ENCODE data around the gene SNX9.

The SNX9 gene

GRCh38 chr6:157951828-157952227 is 128.8 kb downstream of the SNX9 start:
- Histone ChIP-seq H3K79me2 (ENCODE audit: low read length) (no peaks in the 10 kb centered on the region), H2AFZ (ENCODE audit: low read depth, low read length) (no peak overlapping the region), H3K36me3 (replicated peaks; ENCODE audit: low read depth, low read length) (no peaks in the 10 kb centered on the region), H3K27ac (ENCODE audit: low read length) (no peak overlapping the region), H3K27me3 (ENCODE audit: low read depth, low read length) (peaks cover 5% of the 10 kb centered on the region; the same call in 1 of the 2 replicates), H3K4me1 (ENCODE audit: low read length) (peaks cover 12% of the 10 kb centered on the region), H3K9me3 (ENCODE audit: insufficient read depth, low read length) (no peaks in the 10 kb centered on the region), H4K20me1 (ENCODE audit: insufficient read depth, low read length) (no peaks in the 10 kb centered on the region), H3K4me2 (ENCODE audit: low read length) (no peak overlapping the region), H3K9ac (ENCODE audit: low read length) (no peak overlapping the region), H3K4me3 (ENCODE audit: low read length) (no peak overlapping the region)
- TF ChIP-seq CTCF (IDR thresholded peaks at IDR 0.05; ENCODE audit: low read depth, low read length) = no peak
- no peak for TF ChIP-seq EZH2phosphoT487 (IDR thresholded peaks at IDR 0.05; ENCODE audit: low read depth)

- Histone ChIP-seq H4K20me1 (ENCODE audit: insufficient read depth, low read length) (no peaks in the 10 kb centered on the region), H3K9ac (ENCODE audit: low read length) (no peak overlapping the region), H3K4me1 (ENCODE audit: low read length) (peaks cover 9% of the 10 kb centered on the region), H3K79me2 (ENCODE audit: low read length) (no peaks in the 10 kb centered on the region), H2AFZ (ENCODE audit: low read depth, low read length) (no peak overlapping the region), H3K27me3 (ENCODE audit: low read depth, low read length) (peaks cover 5% of the 10 kb centered on the region; the same call in 1 of the 2 replicates), H3K9me3 (ENCODE audit: insufficient read depth, low read length) (no peaks in the 10 kb centered on the region), H3K27ac (ENCODE audit: low read length) (no peak overlapping the region), H3K4me3 (ENCODE audit: low read length) (no peak overlapping the region), H3K4me2 (ENCODE audit: low read length) (no peak overlapping the region), H3K36me3 (replicated peaks; ENCODE audit: low read depth, low read length) (no peaks in the 10 kb centered on the region)
- TF ChIP-seq CTCF (IDR thresholded peaks at IDR 0.05; ENCODE audit: low read depth, low read length) (no peak), EZH2phosphoT487 (IDR thresholded peaks at IDR 0.05; ENCODE audit: low read depth) (no peak)
These were observed 129.9 kb downstream of the SNX9 start for GRCh38 chr6:157952861-157953351.

- Histone ChIP-seq H3K4me2 (ENCODE audit: low read length) (peak overlapping the region; percentile 69), H3K4me3 (ENCODE audit: low read length) (peak overlapping the region; percentile 54), H3K27ac (ENCODE audit: low read length) (no peak overlapping the region), H4K20me1 (ENCODE audit: insufficient read depth, low read length) (no peaks in the 10 kb centered on the region), H3K79me2 (ENCODE audit: low read length) (no peaks in the 10 kb centered on the region), H3K36me3 (replicated peaks; ENCODE audit: low read depth, low read length) (no peaks in the 10 kb centered on the region), H3K4me1 (ENCODE audit: low read length) (peaks cover 9% of the 10 kb centered on the region), H3K9ac (ENCODE audit: low read length) (no peak overlapping the region), H3K9me3 (ENCODE audit: insufficient read depth, low read length) (no peaks in the 10 kb centered on the region), H3K27me3 (ENCODE audit: low read depth, low read length) (peaks cover 5% of the 10 kb centered on the region; the same call in 1 of the 2 replicates), H2AFZ (ENCODE audit: low read depth, low read length) (peak overlapping the region; percentile 19)
- TF ChIP-seq EZH2phosphoT487 (IDR thresholded peaks at IDR 0.05; ENCODE audit: low read depth) = no peak
- TF ChIP-seq CTCF (IDR thresholded peaks at IDR 0.05; ENCODE audit: low read depth, low read length) = no peak
These were observed 130.6 kb downstream of the SNX9 start for GRCh38 chr6:157953580-157954091.

- no peak overlapping the region for H3K9ac ChIP-seq (ENCODE audit: low read length)
- H3K27me3 ChIP-seq (ENCODE audit: low read depth, low read length) = peaks cover 5% of the 10 kb centered on the region; the same call in 1 of the 2 replicates
- H3K27ac ChIP-seq (ENCODE audit: low read length) = no peak overlapping the region
- no peaks in the 10 kb centered on the region for H3K9me3 ChIP-seq (ENCODE audit: insufficient read depth, low read length)
- H3K4me1 ChIP-seq (ENCODE audit: low read length) = peaks cover 9% of the 10 kb centered on the region
- H4K20me1 ChIP-seq (ENCODE audit: insufficient read depth, low read length) = no peaks in the 10 kb centered on the region
- TF ChIP-seq EZH2phosphoT487 (IDR thresholded peaks at IDR 0.05; ENCODE audit: low read depth) = no peak
- TF ChIP-seq CTCF (IDR thresholded peaks at IDR 0.05; ENCODE audit: low read depth, low read length) = peak; percentile 12
- peak overlapping the region; percentile 54 for H3K4me3 ChIP-seq (ENCODE audit: low read length)
- H3K79me2 ChIP-seq (ENCODE audit: low read length) = no peaks in the 10 kb centered on the region
- peak overlapping the region; percentile 19 for H2AFZ ChIP-seq (ENCODE audit: low read depth, low read length)
- H3K36me3 ChIP-seq (replicated peaks; ENCODE audit: low read depth, low read length) = no peaks in the 10 kb centered on the region
- peak overlapping the region; percentile 69 for H3K4me2 ChIP-seq (ENCODE audit: low read length)
These were observed 131.4 kb downstream of the SNX9 start for GRCh38 chr6:157954150-157955117.

Data from OCI-LY3 (cell line).